Measurements from ENCODE around the gene ZNF680. TPM values are rescaled to one million over a fixed set of nuclear protein-coding genes. Genes with fewer than 3 reads are reported as not detected.
"Not testable (repeated sequence)": the region's sequence is repeated elsewhere in the genome, so short reads cannot be mapped to it uniquely, and the experiment has no call there.

ZNF680 gene
- total RNA-seq, 1 experiment from 2014 or later: not detected

DNA sequence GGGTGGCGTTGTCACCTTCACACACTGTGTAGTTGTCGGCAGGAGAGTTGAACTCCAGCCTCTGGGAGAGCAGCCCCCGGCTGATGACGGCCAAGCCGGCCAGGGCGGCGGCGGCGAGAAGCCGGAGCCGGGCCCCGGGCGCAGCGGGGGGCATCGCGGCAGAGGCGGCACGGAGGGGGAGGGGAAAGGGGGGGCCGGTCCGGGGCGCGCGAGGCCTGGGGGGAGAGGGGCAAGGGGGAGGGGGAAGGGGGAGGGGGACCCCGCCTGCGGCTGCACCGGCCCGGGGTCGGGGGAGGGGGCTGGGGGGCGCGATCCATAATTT, 7.4 kb upstream of the ZNF680 start:
- not testable (repeated sequence) for H3K27me3 ChIP-seq (ENCODE audit: control insufficient read depth, insufficient read depth, low read length); H3K36me3 ChIP-seq (replicated peaks; ENCODE audit: control insufficient read depth, insufficient read depth, low read length); H3K4me3 ChIP-seq (ENCODE audit: insufficient read depth, low read depth, low read length)
- DNase-seq: peak; percentile 36

DNA sequence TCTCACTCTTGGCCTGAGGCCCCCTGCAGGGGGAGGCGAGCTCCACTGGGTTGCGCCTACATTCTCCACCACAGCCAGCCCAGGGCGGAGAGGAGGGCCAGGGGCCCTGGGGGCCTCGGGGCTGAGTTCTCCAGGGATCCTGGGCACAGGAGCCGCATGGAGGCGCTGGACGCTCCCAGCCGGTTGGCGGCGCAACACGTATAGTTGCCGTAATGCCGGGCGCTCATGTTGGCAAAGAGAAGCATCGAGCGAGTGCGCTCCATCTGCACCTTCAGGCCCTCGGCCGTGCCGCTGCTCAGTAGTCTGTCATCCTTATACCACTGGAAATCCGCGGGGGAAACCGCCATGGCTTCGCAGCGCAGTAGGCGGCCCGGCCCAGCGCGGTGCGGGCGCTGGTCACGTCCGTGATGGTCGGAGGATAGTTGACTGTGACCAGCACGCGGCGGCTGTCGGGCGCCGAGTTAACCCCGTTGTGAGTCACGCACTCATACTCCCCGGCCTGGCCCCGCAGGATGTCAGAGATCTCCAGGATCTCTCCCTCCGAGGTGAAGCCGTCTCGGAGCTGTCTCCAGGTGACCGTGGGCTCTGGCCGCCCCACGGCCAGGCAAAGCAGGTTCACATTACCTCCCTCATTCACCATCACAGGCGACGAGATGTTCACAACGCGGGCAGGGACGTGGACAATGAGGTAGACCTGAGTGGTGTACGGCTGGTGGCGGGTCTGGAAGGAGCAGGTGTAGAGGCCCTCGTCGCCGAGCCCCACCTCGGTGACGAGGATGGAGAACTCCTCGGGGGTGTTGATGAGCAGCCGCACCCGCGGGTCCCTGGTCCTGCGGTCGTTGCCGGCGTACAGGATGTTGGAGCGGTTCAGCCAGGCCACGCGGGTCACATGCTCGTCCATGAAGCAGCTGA, 6.8 kb upstream of the ZNF680 start:
- not testable (repeated sequence) for H3K27me3 ChIP-seq (ENCODE audit: control insufficient read depth, insufficient read depth, low read length); DNase-seq; H3K36me3 ChIP-seq (replicated peaks; ENCODE audit: control insufficient read depth, insufficient read depth, low read length); H3K4me3 ChIP-seq (ENCODE audit: insufficient read depth, low read depth, low read length)

DNA sequence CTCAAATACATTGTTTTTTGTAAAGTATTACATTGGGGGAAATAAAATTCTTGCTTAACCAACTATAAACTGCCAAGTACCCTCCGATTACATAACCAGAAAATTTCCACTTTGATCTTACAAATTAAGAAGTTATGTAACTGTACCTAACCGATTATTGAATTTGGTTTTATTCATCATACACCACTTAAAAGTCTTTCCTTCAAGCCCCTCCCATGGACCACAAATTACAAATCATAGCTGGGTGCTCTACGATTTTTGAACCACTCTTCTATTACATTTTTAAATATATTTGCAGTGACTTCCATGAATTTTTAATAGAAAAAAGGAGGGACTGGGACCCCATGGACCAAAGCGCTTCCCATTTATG, 630 bp downstream of the ZNF680 start:
- H3K36me3 ChIP-seq (replicated peaks; ENCODE audit: control insufficient read depth, insufficient read depth, low read length): no peaks in the 10 kb centered on the region
- no peak overlapping the region for H3K4me3 ChIP-seq (ENCODE audit: insufficient read depth, low read depth, low read length)
- no peak for DNase-seq
- H3K27me3 ChIP-seq (ENCODE audit: control insufficient read depth, insufficient read depth, low read length): no peaks in the 10 kb centered on the region

DNA sequence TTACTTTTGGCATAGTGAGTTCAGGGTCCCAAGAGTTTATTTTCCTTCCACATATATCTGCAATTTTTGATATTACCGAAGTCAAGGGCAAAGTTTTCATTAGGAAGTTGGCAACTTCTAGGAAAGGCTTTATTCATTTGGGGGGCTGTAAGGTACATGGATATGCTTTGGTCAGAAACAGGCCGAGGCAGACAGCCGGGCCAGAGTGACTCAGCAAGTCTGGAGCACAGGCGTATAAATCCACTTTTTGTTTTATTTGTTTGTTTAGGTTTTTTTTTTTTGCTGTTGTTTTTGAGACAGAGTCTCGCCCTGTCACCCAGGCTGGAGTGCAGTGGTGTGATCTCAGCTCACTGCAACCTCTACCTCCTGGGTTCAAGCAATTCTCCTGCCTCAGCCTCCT, 3.7 kb downstream of the ZNF680 start:
- H3K27me3 ChIP-seq (ENCODE audit: control insufficient read depth, insufficient read depth, low read length): no peaks in the 10 kb centered on the region
- H3K4me3 ChIP-seq (ENCODE audit: insufficient read depth, low read depth, low read length): no peak overlapping the region
- no peaks in the 10 kb centered on the region for H3K36me3 ChIP-seq (replicated peaks; ENCODE audit: control insufficient read depth, insufficient read depth, low read length)
- DNase-seq: no peak

DNA sequence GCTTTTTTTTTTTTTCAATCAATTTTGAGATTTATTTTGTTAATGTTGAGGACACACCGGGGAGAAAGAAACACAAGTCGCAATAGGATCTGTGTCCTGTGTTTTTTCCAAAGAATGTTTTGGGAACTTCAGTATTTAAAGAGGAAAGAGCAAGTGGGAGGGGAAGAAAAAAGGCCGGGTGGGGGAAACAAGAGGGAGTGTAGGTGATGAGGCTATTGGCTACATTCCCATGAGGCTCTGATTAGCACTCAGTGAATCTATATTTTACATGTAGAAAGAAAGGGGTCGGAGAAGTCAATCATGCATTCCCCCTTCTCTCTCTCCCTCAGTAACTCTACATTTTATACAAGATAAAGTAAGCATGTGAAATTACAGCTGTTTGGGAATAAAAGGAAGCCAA, 4.1 kb downstream of the ZNF680 start:
- Histone ChIP-seq H3K27me3 (ENCODE audit: control insufficient read depth, insufficient read depth, low read length) (no peaks in the 10 kb centered on the region), H3K4me3 (ENCODE audit: insufficient read depth, low read depth, low read length) (no peak overlapping the region), H3K36me3 (replicated peaks; ENCODE audit: control insufficient read depth, insufficient read depth, low read length) (no peaks in the 10 kb centered on the region)
- DNase-seq: no peak

DNA sequence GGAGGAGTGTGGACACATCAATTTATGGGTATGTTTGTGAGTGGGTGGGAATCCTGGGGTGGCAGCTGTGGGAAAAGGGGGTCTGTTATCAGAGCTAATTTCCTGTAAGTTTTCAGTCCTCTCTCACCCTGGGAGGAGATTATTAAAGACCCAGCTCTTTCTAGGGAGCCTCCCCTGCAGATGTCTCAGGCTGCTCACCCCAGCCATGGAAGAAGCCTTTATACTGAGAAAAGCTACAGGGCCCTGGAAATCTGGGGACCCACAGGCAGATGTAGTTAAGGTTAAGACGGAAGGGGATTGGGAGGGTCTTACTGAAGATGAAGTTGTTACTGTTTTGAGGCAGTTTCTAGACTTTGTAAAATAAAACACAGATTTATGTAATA, 4.6 kb downstream of the ZNF680 start:
- DNase-seq: no peak
- no peaks in the 10 kb centered on the region for H3K36me3 ChIP-seq (replicated peaks; ENCODE audit: control insufficient read depth, insufficient read depth, low read length)
- H3K4me3 ChIP-seq (ENCODE audit: insufficient read depth, low read depth, low read length): no peak overlapping the region
- H3K27me3 ChIP-seq (ENCODE audit: control insufficient read depth, insufficient read depth, low read length): no peaks in the 10 kb centered on the region

DNA sequence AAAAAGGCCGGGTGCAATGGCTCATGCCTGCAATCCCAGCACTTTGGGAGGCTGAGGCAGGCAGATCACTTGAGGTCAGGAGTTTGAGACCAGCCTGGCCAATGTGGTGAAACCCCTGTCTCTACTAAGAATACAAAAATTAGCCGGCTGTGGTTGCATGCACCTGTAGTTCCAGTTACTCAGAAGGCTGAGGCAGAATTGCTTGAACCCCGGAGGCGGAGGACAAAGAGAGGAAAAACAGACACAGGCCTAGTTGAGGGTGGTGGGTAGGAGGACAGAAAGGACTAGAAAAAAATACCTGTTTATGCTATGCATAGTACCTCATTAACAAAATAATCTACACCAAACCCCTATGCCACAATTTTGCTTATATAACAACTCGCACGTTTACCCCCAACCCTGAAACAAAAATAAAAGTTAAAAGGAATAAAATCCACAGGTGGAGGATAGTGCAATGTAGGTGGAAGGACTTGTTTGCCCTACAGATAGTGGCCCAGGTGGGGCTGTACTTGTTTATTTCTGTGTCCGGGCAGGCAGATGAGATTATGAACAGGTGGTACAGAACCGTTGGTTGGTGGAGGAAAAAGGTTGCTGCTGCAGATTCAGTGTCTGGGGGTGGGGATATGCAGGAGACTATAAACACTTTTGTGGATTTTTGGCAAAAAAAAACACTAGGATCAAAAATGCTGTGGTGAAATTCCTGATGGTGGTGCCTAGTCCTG, 5.1 kb downstream of the ZNF680 start:
- no peaks in the 10 kb centered on the region for H3K36me3 ChIP-seq (replicated peaks; ENCODE audit: control insufficient read depth, insufficient read depth, low read length)
- no peak overlapping the region for H3K4me3 ChIP-seq (ENCODE audit: insufficient read depth, low read depth, low read length)
- no peak for DNase-seq
- no peaks in the 10 kb centered on the region for H3K27me3 ChIP-seq (ENCODE audit: control insufficient read depth, insufficient read depth, low read length)

DNA sequence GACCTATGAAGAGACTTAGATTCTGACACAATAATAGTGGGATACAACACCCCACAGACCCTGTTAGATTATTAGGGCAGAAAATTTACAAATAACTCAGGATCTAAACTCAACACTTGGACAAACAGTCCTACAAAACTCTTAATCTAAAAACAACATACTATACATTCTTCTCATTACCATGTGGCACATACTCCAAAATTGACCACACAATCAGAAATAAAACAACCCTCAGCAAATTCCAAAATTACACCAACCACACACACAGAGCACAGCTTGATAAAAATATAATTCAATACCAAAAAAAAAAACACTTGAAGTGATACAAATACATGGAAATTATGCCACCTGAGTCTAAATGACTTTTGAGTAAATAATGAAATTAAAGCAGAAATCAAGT, 7.8 kb downstream of the ZNF680 start:
- Histone ChIP-seq H3K4me3 (ENCODE audit: insufficient read depth, low read depth, low read length) (no peak overlapping the region), H3K27me3 (ENCODE audit: control insufficient read depth, insufficient read depth, low read length) (no peaks in the 10 kb centered on the region), H3K36me3 (replicated peaks; ENCODE audit: control insufficient read depth, insufficient read depth, low read length) (no peaks in the 10 kb centered on the region)
- DNase-seq: no peak

DNA sequence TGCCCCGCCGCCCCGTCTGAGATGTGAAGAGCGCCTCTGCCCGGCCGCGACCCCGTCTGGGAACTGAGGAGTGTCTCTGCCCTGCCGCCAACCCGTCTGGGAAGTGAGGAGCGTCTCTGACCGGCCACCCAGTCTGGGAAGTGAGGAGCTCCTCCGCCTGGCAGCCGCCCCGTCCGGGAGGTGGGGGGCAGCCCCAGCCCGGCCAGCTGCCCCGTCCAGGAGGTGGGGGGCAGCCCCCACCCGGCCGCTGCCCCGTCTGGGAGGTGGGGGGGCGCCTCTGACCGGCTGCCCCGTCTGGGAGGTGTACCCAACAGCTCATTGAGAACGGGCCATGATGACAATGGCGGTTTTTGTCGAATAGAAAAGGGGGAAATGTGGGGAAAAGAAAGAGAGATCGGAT, 8.7 kb downstream of the ZNF680 start:
- H3K36me3 ChIP-seq (replicated peaks; ENCODE audit: control insufficient read depth, insufficient read depth, low read length); DNase-seq; H3K27me3 ChIP-seq (ENCODE audit: control insufficient read depth, insufficient read depth, low read length); H3K4me3 ChIP-seq (ENCODE audit: insufficient read depth, low read depth, low read length): not testable (repeated sequence)

DNA sequence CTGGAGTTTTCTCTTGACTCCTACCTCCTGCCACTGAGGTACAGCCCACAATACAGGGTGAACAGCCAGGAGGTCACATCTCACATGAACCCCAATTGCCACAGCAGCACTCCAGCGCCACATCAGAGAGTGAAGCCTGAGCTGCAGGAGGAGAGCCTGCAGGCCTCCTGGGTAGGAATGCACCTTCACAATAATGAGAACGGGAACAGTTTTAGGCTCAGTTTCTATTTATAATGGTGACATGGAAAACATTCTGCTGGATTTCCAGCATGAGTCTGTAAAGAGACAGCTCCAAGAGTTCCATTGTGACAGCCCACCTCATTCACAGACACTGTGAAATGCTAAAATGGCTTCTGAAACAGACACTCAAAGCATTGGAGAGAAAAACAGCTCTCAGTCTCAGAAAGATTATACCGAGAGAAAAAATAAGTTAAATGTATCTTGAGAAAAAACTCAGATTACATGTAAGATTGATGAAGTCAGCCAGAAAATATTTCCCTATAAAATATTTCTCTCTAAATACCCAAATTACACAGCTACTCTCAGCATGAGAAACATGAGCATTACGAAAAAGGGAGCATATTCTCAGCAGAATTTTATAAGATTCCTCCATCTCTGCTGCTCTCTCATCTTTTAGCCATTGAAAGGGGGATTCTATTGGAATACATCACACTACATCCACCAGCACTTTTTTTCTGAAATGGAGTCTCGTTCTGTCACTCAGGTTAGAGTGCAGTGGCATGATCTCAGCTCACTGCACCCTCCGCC, 11.3 kb downstream of the ZNF680 start:
- no peak for DNase-seq
- Histone ChIP-seq H3K4me3 (ENCODE audit: insufficient read depth, low read depth, low read length) (no peak overlapping the region), H3K27me3 (ENCODE audit: control insufficient read depth, insufficient read depth, low read length) (no peaks in the 10 kb centered on the region), H3K36me3 (replicated peaks; ENCODE audit: control insufficient read depth, insufficient read depth, low read length) (no peaks in the 10 kb centered on the region)

DNA sequence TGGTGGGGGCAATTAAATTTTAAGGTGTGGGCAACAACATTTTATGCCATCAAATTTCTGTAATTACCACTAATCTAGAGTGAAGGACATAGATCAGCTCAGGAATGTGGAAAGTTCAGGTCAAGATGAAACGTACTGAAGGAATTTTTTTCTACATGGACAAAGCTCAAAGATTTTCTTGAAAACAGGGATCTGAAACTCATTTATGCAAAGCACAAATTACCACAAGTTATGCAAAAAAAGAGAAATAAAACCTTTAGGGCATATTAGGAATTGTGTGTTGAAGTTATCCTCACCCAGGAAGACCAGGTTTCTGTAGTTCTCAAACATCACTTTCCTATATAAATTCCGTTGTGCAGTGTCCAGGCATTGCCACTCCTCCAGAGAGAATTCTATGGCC, 18.9 kb downstream of the ZNF680 start:
- no peaks in the 10 kb centered on the region for H3K27me3 ChIP-seq (ENCODE audit: control insufficient read depth, insufficient read depth, low read length)
- DNase-seq: no peak
- H3K36me3 ChIP-seq (replicated peaks; ENCODE audit: control insufficient read depth, insufficient read depth, low read length): no peaks in the 10 kb centered on the region
- no peak overlapping the region for H3K4me3 ChIP-seq (ENCODE audit: insufficient read depth, low read depth, low read length)

DNA sequence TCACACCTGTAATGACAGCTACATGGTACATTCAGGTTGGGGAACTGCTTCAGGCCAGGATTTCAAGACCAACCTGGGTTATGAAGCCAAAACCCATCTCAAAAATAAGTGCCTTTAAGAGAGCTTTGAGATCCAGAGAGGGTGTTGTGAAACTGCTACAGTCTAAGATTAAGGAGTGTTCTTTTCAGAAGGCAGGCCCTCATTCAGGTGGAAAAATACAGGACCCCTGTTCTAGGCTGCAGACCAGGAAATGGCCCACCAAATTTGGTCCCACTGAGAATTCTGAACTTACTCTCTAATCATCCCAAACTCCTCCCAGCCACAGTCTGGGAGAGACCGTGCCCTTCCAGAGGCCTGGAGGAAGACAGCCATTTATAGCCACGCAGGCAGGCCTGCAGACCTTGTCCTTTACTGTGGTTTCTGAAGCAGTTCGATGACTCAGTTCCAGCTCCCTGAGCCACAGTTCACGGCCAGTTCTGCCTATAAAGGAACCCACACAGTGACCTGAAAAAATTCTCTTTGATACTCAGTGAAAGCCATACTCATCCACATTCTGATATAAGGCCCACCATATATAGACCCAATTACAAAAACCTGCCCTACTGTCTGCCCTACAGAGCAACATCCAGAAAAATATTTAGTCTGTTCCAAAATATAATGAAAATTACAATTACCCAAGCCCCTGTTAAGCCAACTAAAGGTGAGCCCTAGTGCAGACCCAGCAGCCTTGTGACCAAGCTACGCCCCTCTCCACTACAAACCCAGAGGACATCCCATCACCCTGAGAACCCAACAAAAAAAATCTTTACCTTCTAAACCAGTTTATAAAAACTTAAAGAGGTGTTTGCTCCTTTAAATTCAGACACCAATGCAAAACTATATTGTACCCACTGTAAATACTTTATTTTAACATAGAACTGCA, 21.2 kb downstream of the ZNF680 start:
- Histone ChIP-seq H3K36me3 (replicated peaks; ENCODE audit: control insufficient read depth, insufficient read depth, low read length) (no peaks in the 10 kb centered on the region), H3K4me3 (ENCODE audit: insufficient read depth, low read depth, low read length) (no peak overlapping the region), H3K27me3 (ENCODE audit: control insufficient read depth, insufficient read depth, low read length) (no peaks in the 10 kb centered on the region)
- DNase-seq: no peak

DNA sequence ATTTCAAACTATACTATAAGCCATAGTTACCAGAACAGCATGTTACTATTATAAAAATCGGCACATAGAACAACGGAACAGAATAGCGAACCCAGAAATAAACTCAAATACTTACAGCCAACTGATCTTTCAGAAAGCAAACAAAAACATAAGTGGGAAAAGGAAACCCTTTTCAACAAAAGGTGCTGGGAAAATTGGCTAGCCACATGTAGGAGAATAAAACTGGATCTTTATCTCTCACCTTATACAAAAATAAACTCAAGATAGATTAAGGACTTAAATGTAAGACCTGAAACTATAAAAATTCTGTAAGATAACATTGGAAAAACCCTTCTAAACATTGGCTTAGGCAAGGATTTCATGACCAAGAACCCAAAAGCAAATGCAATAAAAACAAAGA, 29.1 kb downstream of the ZNF680 start:
- Histone ChIP-seq H3K4me3 (ENCODE audit: insufficient read depth, low read depth, low read length) (no peak overlapping the region), H3K36me3 (replicated peaks; ENCODE audit: control insufficient read depth, insufficient read depth, low read length) (no peaks in the 10 kb centered on the region), H3K27me3 (ENCODE audit: control insufficient read depth, insufficient read depth, low read length) (no peaks in the 10 kb centered on the region)
- no peak for DNase-seq

DNA sequence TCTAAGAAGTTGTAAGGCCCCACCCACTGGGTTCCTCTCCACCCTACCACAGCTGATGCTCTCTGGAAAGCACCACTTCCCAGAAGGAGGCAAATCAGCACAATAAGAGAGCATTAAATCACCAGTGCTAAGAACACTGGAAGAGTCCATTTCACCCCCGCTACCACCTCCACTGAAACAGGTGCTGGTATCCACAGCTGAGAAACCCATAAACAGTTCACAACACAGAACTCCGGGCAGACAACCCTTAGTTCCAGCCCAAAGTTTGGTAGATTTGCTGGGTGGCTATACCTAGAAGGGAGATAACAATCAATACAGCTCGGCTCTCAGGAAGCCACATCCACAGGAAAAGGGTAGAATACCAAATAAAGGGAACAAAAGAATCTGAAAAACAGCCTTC, 34.1 kb downstream of the ZNF680 start:
- Histone ChIP-seq H3K4me3 (ENCODE audit: insufficient read depth, low read depth, low read length) (no peak overlapping the region), H3K36me3 (replicated peaks; ENCODE audit: control insufficient read depth, insufficient read depth, low read length) (no peaks in the 10 kb centered on the region)
- DNase-seq: no peak

More for the DNA sequence above, 34.1 kb downstream of the ZNF680 start:
- H3K27me3 ChIP-seq (ENCODE audit: control insufficient read depth, insufficient read depth, low read length): no peaks in the 10 kb centered on the region

All from H7 (cell line).